Stimulated activated CD4-positive, alpha-beta T cell treated with anti-CD3 and anti-CD28 coated beads, Interleukin-1b, Interleukin-23, amount 100 ng/mL, for 24 hours (primary cell): ENCODE data around the gene TTLL4.
"Not testable (repeated sequence)": the region's sequence is repeated elsewhere in the genome, so short reads cannot be mapped to it uniquely, and the experiment has no call there.

Experiments used
- DNase-seq, 4 experiments: peaks; one replicate each; pipeline ENCODE4 v3.0.0-alpha.2; 2020; ENCODE audit warnings: low read depth in 4 of 4, low spot score in 1 of 4

Gene TTLL4

GRCh38 chr2:218745160-218745558 is 34.5 kb downstream of the TTLL4 start:
- DNase-seq = no peak

GRCh38 chr2:218745559-218746469 is 35.2 kb downstream of the TTLL4 start:
- no peak for DNase-seq

- DNase-seq = no peak
Observed at GRCh38 chr2:218746470-218746795, 35.8 kb downstream of the TTLL4 start.

- no peak for DNase-seq
Observed at GRCh38 chr2:218746960-218747359, 36.3 kb downstream of the TTLL4 start.

- no peak for DNase-seq
Observed at GRCh38 chr2:218748741-218749441, 38.3 kb downstream of the TTLL4 start.

GRCh38 chr2:218754201-218754600 is 43.6 kb downstream of the TTLL4 start:
- no peak for DNase-seq

- DNase-seq = no peak
Observed at GRCh38 chr2:218754781-218755180, 44.1 kb downstream of the TTLL4 start.

GRCh38 chr2:218755198-218755566 is 44.5 kb downstream of the TTLL4 start:
- DNase-seq = no peak

GRCh38 chr2:218755567-218756404 is 45.2 kb downstream of the TTLL4 start:
- DNase-seq = no peak

GRCh38 chr2:218756599-218757377 is 46.2 kb downstream of the TTLL4 start:
- no peak for DNase-seq

- no peak for DNase-seq
Observed at GRCh38 chr2:218761795-218762194, 51.2 kb downstream of the TTLL4 start.

GRCh38 chr2:218772759-218773158 is 62.1 kb downstream of the TTLL4 start:
- not testable (repeated sequence) for DNase-seq

- DNase-seq = no peak
Observed at GRCh38 chr2:218773881-218774280, 63.2 kb downstream of the TTLL4 start.

- DNase-seq = no peak
Observed at GRCh38 chr2:218776488-218776887, 65.9 kb downstream of the TTLL4 start.

- no peak for DNase-seq
Observed at GRCh38 chr2:218777276-218777990, 66.8 kb downstream of the TTLL4 start.

GRCh38 chr2:218780046-218780445 is 69.4 kb downstream of the TTLL4 start:
- no peak for DNase-seq

GRCh38 chr2:218780851-218781690 is 70.4 kb downstream of the TTLL4 start:
- no peak for DNase-seq

- no peak for DNase-seq
Observed at GRCh38 chr2:218781691-218782527, 71.3 kb downstream of the TTLL4 start, which contains the start of gene CYP27A1. Gene CYP27A1, plus strand, starts transcription at chr2:218782147. Its CDS starts 36 bp downstream, at chr2:218782183.
